Common myeloid progenitor, CD34-positive (primary cell): ENCODE results near the gene TMPRSS11E.
"Not testable (repeated sequence)": the region's sequence is repeated elsewhere in the genome, so short reads cannot be mapped to it uniquely, and the experiment has no call there.

Experiments used
- CTCF ChIA-PET: fragments of 350-600 bp; sonication (Branson Sonifier 250); formaldehyde crosslinking; loops from one replicate; lab custom pipeline; 2021; ENCODE audit warnings: antibody characterized with exemption; lab: Charles Lee
- POLR2A ChIA-PET: fragments of 350-600 bp; sonication (Branson Sonifier 250); formaldehyde crosslinking; loops from one replicate; lab custom pipeline; 2021; ENCODE audit warnings: antibody characterized with exemption; lab: Charles Lee
- DNase-seq, 3 donors: peaks; one replicate each; pipeline versions ENCODE4 v3.0.0 to v3.0.0-alpha.2; 2013
- H3K27ac ChIP-seq, 2 experiments: 1 replicate in 1 of 2; 2 replicates in 1 of 2; pipeline ENCODE4 v1.7.0; 2013; ENCODE audit warnings: inconsistent platforms in 2 of 2, low read length in 2 of 2, mild to moderate bottlenecking in 2 of 2, low read depth in 1 of 2, moderate library complexity in 1 of 2; ENCODE audit not compliant: severe bottlenecking in 2 of 2, insufficient read depth in 1 of 2, poor library complexity in 1 of 2
- H3K27me3 ChIP-seq, 5 experiments: replicated peaks in 2 of 5; 1 replicate in 3 of 5; 2 replicates in 2 of 5; pipeline versions ENCODE4 v1.6.1 to v1.7.0; 2013; ENCODE audit warnings: low read length in 4 of 5, mild to moderate bottlenecking in 2 of 5, moderate library complexity in 2 of 5, inconsistent platforms in 1 of 5; ENCODE audit not compliant: insufficient read depth in 5 of 5, control insufficient read depth in 4 of 5
- H3K36me3 ChIP-seq, 4 experiments: 1 replicate in 2 of 4; 2 replicates in 2 of 4; pipeline versions ENCODE4 v1.6.1 to v1.7.0; 2013; ENCODE audit warnings: low read length in 3 of 4, control low read depth in 1 of 4, mild to moderate bottlenecking in 1 of 4; ENCODE audit not compliant: control insufficient read depth in 4 of 4, insufficient read depth in 4 of 4
- H3K4me1 ChIP-seq, 4 experiments: 1 replicate in 3 of 4; 2 replicates in 1 of 4; pipeline versions ENCODE4 v1.6.1 to v1.7.1; 2013; ENCODE audit warnings: low read length in 3 of 4, mild to moderate bottlenecking in 3 of 4, control low read depth in 1 of 4, inconsistent platforms in 1 of 4, moderate library complexity in 1 of 4; ENCODE audit not compliant: control insufficient read depth in 4 of 4, insufficient read depth in 4 of 4; ENCODE audit errors: control extremely low read depth in 1 of 4
- H3K4me3 ChIP-seq, 7 experiments: 1 replicate in 4 of 7; 2 replicates in 3 of 7; pipeline versions ENCODE4 v1.5.1 to v1.7.0; 2013; ENCODE audit warnings: mild to moderate bottlenecking in 7 of 7, low read length in 6 of 7, moderate library complexity in 6 of 7, inconsistent platforms in 2 of 7, low read depth in 2 of 7, control low read depth in 1 of 7; ENCODE audit not compliant: insufficient read depth in 4 of 7, control insufficient read depth in 1 of 7; ENCODE audit errors: extremely low read depth in 1 of 7
- H3K9me3 ChIP-seq, 5 experiments: 1 replicate in 4 of 5; 2 replicates in 1 of 5; pipeline versions ENCODE4 v1.6.1 to v1.7.1; 2013; ENCODE audit warnings: low read length in 4 of 5, mild to moderate bottlenecking in 2 of 5, inconsistent platforms in 1 of 5, low read depth in 1 of 5, moderate library complexity in 1 of 5; ENCODE audit not compliant: control insufficient read depth in 4 of 5, insufficient read depth in 2 of 5; ENCODE audit errors: control extremely low read depth in 1 of 5
- WGBS: methylation state at CpG from one replicate; pipeline ENCODE4 v1.1.5; 2013; ENCODE audit not compliant: insufficient coverage; 5-methylcytosine and 5-hydroxymethylcytosine counted together

Gene TMPRSS11E

GRCh38 chr4:68536375-68536774 is 89.1 kb downstream of the TMPRSS11E start:
- 100% methylated on average over 3 of the region's 3 CpGs for WGBS
- H3K27me3 ChIP-seq = no peaks in the 10 kb centered on the region
- H3K36me3 ChIP-seq = no peaks in the 10 kb centered on the region
- H3K4me3 ChIP-seq = no peak overlapping the region
- DNase-seq = no peak
- no peak overlapping the region for H3K27ac ChIP-seq
- POLR2A ChIA-PET = interaction anchor here (0.6 kb wide), 1 partner anchor 114 kb away, joined by 3 read pairs; no protein-coding TSS in a partner anchor
- CTCF ChIA-PET = no interaction called here
- H3K4me1 ChIP-seq = no peaks in the 10 kb centered on the region
- H3K9me3 ChIP-seq = no peaks in the 10 kb centered on the region

GRCh38 chr4:68542742-68543141 is 95.5 kb downstream of the TMPRSS11E start:
- CTCF ChIA-PET, H3K4me3 ChIP-seq, H3K27ac ChIP-seq, H3K9me3 ChIP-seq, DNase-seq, H3K36me3 ChIP-seq, H3K4me1 ChIP-seq, POLR2A ChIA-PET, H3K27me3 ChIP-seq: not testable (repeated sequence)
- WGBS = 95% methylated on average over 11 of the region's 13 CpGs
